Activated CD8-positive, alpha-beta memory T cell treated with anti-CD3 and anti-CD28 coated beads for 1 hour (primary cell): ENCODE measurements around the gene CDK4.
"Not testable (repeated sequence)": the region's sequence is repeated elsewhere in the genome, so short reads cannot be mapped to it uniquely, and the experiment has no call there.

Source experiments
- DNase-seq, 2 donors: peaks; one replicate each; pipeline ENCODE4 v3.0.0-alpha.2; 2020; ENCODE audit warnings: low read depth in 1 of 2; ENCODE audit errors: extremely low read depth in 1 of 2

The CDK4 gene

GRCh38 chr12:57751788-57752667, at the start of gene CDK4:
CDK4 (minus strand) TSS chr12:57752310; CDS start chr12:57751717, 593 bp downstream.
- peak; percentile 96 to 97 for DNase-seq

- no peak for DNase-seq
Observed at GRCh38 chr12:57800965-57801364, 48.9 kb upstream of the CDK4 start.

- no peak for DNase-seq
Observed at GRCh38 chr12:57797933-57798332, 45.8 kb upstream of the CDK4 start.

- DNase-seq: no peak
Observed at GRCh38 chr12:57796996-57797395, 44.9 kb upstream of the CDK4 start.

- DNase-seq: no peak
Observed at GRCh38 chr12:57795354-57795753, 43.2 kb upstream of the CDK4 start.

GRCh38 chr12:57793920-57794319, 41.8 kb upstream of the CDK4 start:
- no peak for DNase-seq

- DNase-seq: no peak
Observed at GRCh38 chr12:57783861-57784260, 31.8 kb upstream of the CDK4 start.

- no peak for DNase-seq
Observed at GRCh38 chr12:57783466-57783801, 31.3 kb upstream of the CDK4 start.

- DNase-seq: peak; percentile 93 to 98
Observed at GRCh38 chr12:57782608-57783465, 30.7 kb upstream of the CDK4 start, which contains the start of gene TSFM. TSFM (plus strand) TSS chr12:57782787; CDS start chr12:57782802, 15 bp downstream.

- DNase-seq: no peak
Observed at GRCh38 chr12:57782243-57782607, 30.1 kb upstream of the CDK4 start.

- DNase-seq: no peak
Observed at GRCh38 chr12:57781801-57782200, 29.7 kb upstream of the CDK4 start.

GRCh38 chr12:57781244-57781643, 29.1 kb upstream of the CDK4 start:
- DNase-seq: no peak

- no peak for DNase-seq
Observed at GRCh38 chr12:57780284-57780897, 28.3 kb upstream of the CDK4 start.

- DNase-seq: no peak
Observed at GRCh38 chr12:57779736-57780135, 27.6 kb upstream of the CDK4 start.

GRCh38 chr12:57777911-57778310, 25.8 kb upstream of the CDK4 start:
- DNase-seq: no peak

- DNase-seq: no peak
Observed at GRCh38 chr12:57777367-57777766, 25.3 kb upstream of the CDK4 start.

- DNase-seq: no peak
Observed at GRCh38 chr12:57776247-57776587, 24.1 kb upstream of the CDK4 start.

- no peak for DNase-seq
Observed at GRCh38 chr12:57775563-57776246, 23.6 kb upstream of the CDK4 start.

- no peak for DNase-seq
Observed at GRCh38 chr12:57775044-57775443, 22.9 kb upstream of the CDK4 start.

GRCh38 chr12:57774634-57775033, 22.5 kb upstream of the CDK4 start:
- DNase-seq: not testable (repeated sequence)
